Esophagus (tissue), 2 donors: ENCODE data around the gene TJP1. TPM values are rescaled to one million over a fixed set of nuclear protein-coding genes. Genes with fewer than 3 reads are reported as not detected.

Source experiments
- H3K27ac ChIP-seq, 2 donors: one replicate each; pipeline ENCODE4 v1.5.1; 2013; ENCODE audit warnings: low read depth in 2 of 2, mild to moderate bottlenecking in 2 of 2, inconsistent platforms in 1 of 2, low read length in 1 of 2, moderate library complexity in 1 of 2
- H3K27me3 ChIP-seq, 2 donors: one replicate each; pipeline ENCODE4 v1.6.1; 2013; ENCODE audit warnings: low read length in 2 of 2, control low read depth in 1 of 2, mild to moderate bottlenecking in 1 of 2; ENCODE audit not compliant: insufficient read depth in 2 of 2, control insufficient read depth in 1 of 2
- H3K36me3 ChIP-seq, 2 donors: one replicate each; pipeline ENCODE4 v1.6.1; 2013; ENCODE audit warnings: low read length in 1 of 2; ENCODE audit not compliant: control insufficient read depth in 2 of 2, insufficient read depth in 2 of 2
- H3K4me1 ChIP-seq, 2 donors: one replicate each; pipeline ENCODE4 v1.6.1; 2013; ENCODE audit warnings: low read length in 1 of 2; ENCODE audit not compliant: control insufficient read depth in 2 of 2, insufficient read depth in 2 of 2
- H3K4me3 ChIP-seq, 2 donors: one replicate each; pipeline ENCODE4 v1.5.1; 2013; ENCODE audit warnings: low read length in 2 of 2, mild to moderate bottlenecking in 2 of 2, low read depth in 1 of 2, moderate library complexity in 1 of 2
- H3K9me3 ChIP-seq, 2 donors: one replicate each; pipeline ENCODE4 v1.6.1; 2013; ENCODE audit warnings: mild to moderate bottlenecking in 2 of 2, low read depth in 1 of 2, low read length in 1 of 2, moderate library complexity in 1 of 2; ENCODE audit not compliant: control insufficient read depth in 2 of 2, insufficient read depth in 1 of 2
- WGBS, 2 donors: extraction: QIAGEN DNeasy Blood & Tissue Kit; methylation state at CpG; one replicate each; pipeline ENCODE4 v1.1.7; 2013; 5-methylcytosine and 5-hydroxymethylcytosine counted together
- polyA plus RNA-seq, 2 donors: library from polyadenylated mRNA; stranded (reverse); fragments of 200-250 nt; gene quantifications; one replicate each; pipeline ENCODE4 v1.2.3, GENCODE V29; 2013
- donor health status: healthy with polysubstance abuse.
- donor health status: Bipolar disorder and iron deficiency.

TJP1 gene
- polyA plus RNA-seq, 2 donors: 43.5 to 47.8 TPM

DNA sequence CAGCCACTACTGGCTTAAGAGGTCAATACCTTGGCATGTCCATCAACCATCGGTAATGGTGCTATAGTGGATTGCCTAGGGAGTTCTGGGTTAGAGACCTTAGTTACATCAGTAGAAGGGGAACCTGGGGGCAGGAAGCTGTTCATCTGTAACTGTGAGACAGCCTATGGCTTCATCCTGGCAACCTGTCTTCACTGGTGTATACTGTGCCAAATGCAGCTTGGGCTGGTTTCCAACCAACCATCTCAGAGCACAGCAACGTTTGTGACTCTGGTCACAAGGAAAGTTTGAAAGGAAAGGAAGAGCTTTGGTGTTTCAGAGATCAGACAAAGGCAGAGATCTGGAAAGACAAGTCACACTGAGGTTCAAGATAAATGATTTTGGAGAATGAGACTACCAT lies 93.8 kb downstream of the TJP1 start:
- WGBS, 2 donors: 55 to 57% methylated on average over 2 of the region's 2 CpGs
- Histone ChIP-seq H3K4me1 (no peaks in the 10 kb centered on the region), H3K9me3 (no peaks in the 10 kb centered on the region), H3K36me3 (peaks cover 3 to 21% of the 10 kb centered on the region in 2 donors), H3K27me3 (no peaks in the 10 kb centered on the region), H3K4me3 (no peak overlapping the region), H3K27ac (no peak overlapping the region)

DNA sequence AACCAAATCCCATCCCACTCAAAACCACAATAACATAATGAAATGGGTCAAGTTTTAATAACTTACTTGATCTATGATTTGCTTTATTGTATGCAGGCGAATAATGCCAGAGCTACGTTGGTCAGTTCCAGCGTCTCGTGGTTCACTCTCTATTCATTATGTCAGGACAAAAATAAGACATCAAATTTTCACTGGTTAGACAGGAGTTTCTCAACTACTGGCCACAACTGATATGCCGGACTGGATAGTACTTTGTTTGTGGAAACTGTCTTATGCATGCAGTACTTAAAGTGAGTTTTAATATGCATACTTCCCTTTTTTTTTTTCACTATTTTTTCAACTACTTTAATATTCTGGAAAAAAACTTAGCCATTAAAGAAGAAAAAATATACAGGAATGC lies 94.4 kb downstream of the TJP1 start:
- no peaks in the 10 kb centered on the region for H3K27me3 ChIP-seq
- WGBS, 2 donors: 91 to 93% methylated on average over 5 of the region's 5 CpGs
- no peaks in the 10 kb centered on the region for H3K9me3 ChIP-seq
- no peak overlapping the region for H3K27ac ChIP-seq
- H3K4me3 ChIP-seq: no peak overlapping the region
- H3K36me3 ChIP-seq: peaks cover 3 to 25% of the 10 kb centered on the region in 2 donors
- H3K4me1 ChIP-seq: no peaks in the 10 kb centered on the region

DNA sequence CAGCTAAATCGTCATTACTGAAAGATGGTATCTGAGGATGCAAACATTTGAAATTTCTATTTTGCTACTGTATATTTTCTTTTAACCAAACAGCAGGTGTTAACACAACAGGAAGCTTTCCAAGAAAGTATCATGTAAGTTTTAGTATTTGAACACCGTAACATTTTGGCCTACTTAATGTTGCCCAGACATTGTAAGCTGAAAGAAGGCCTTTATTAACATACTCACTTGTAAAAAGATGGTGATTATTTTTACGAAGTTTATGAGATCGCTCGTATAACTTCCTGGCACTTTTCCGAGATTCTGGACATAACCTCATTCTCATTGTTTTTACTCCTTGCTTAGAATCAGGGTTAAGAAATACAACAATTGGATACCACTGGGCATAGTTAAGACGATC lies 95.7 kb downstream of the TJP1 start:
- peaks cover 0 to 6% of the 10 kb centered on the region in 2 donors for H3K9me3 ChIP-seq
- no peak overlapping the region for H3K27ac ChIP-seq
- H3K4me1 ChIP-seq: no peaks in the 10 kb centered on the region
- 91 to 94% methylated on average over 7 of the region's 7 CpGs for WGBS, 2 donors
- no peaks in the 10 kb centered on the region for H3K27me3 ChIP-seq
- no peak overlapping the region for H3K4me3 ChIP-seq
- H3K36me3 ChIP-seq: peaks cover 9 to 26% of the 10 kb centered on the region in 2 donors

DNA sequence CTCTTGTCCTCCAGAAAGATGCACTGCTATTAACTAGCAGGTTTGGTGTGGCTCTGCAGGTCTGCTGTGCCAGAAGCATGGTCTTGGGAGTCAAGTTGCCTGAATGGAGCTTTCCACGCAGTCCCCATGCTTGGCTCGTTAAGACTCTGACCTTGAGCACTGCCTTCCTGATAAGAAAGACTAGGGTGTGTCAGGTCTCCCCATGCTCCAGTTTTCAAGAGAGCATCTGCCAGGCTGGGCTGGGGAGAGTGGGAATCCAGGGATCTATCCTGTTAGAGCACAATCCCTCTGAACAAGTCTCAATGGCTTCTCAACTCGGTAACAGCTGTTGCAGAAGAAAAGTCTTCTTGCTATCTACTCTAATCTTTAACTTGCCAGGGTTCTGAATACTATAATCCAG lies 98.2 kb downstream of the TJP1 start:
- Histone ChIP-seq H3K9me3 (peaks cover 0 to 6% of the 10 kb centered on the region in 2 donors), H3K4me1 (no peaks in the 10 kb centered on the region), H3K27me3 (no peaks in the 10 kb centered on the region), H3K36me3 (peaks cover 9 to 30% of the 10 kb centered on the region in 2 donors), H3K4me3 (no peak overlapping the region), H3K27ac (no peak overlapping the region)
- WGBS, 2 donors: 71 to 87% methylated on average over 3 of the region's 3 CpGs

DNA sequence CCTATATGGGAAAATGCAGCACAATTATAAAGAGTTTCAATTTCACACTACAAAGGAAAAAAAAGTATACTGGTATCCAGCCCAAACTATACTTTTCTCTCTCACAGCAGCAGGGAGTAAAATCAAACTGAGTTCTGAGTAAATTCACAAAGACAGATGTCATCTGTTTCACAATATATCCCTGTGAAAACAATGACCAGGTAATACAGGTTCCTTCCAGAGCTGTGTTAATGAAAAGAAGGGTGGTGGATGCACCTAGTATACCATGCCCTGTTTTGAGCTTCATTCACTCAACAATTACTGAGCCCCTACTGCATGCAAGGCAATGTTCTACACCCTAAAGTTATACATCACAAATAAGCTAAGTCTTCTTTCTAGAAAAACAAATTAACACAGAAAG lies 108.5 kb downstream of the TJP1 start:
- Histone ChIP-seq H3K4me3 (no peak overlapping the region), H3K36me3 (peaks cover 6 to 20% of the 10 kb centered on the region in 2 donors), H3K4me1 (peaks cover 0 to 3% of the 10 kb centered on the region in 2 donors), H3K9me3 (no peaks in the 10 kb centered on the region), H3K27ac (no peak overlapping the region), H3K27me3 (no peaks in the 10 kb centered on the region)

DNA sequence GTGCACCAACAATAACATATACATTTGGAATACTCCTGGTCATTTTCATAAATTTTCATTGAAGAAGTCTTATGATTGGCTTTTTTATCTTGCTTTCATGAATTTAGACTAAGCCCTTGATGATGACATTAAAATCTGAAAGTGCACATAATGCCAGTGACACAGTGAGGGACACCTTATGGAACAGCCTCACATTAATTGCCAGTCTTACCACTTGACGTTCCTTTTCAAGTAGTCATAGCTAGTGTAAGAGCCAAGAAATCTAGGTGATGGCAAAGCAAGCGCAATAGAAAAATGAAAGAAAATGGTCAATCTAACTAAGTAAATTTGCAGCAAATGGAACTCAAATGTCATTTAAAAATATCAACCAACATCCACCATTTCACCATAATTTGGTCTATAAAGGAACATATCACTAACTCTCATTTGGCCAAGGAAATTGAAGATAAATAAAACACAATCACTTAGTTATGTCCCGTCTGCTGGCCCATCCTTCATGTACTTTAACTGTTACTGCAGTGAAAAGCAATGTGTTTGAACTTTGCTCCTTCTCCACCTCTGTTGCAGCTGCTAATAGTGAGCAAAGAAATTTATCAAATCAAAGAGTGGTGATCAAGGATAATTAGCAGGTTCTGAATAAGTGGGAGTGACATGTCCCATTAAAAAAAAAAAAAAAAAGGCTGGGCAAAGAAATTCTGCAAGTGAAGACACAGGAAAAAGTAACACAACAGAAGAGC lies 110.0 kb downstream of the TJP1 start:
- WGBS, 2 donors: 82 to 91% methylated on average over 3 of the region's 3 CpGs
- Histone ChIP-seq H3K36me3 (peaks cover 2 to 14% of the 10 kb centered on the region in 2 donors), H3K27ac (no peak overlapping the region), H3K4me3 (no peak overlapping the region), H3K9me3 (no peaks in the 10 kb centered on the region), H3K27me3 (no peaks in the 10 kb centered on the region), H3K4me1 (no peaks in the 10 kb centered on the region)

DNA sequence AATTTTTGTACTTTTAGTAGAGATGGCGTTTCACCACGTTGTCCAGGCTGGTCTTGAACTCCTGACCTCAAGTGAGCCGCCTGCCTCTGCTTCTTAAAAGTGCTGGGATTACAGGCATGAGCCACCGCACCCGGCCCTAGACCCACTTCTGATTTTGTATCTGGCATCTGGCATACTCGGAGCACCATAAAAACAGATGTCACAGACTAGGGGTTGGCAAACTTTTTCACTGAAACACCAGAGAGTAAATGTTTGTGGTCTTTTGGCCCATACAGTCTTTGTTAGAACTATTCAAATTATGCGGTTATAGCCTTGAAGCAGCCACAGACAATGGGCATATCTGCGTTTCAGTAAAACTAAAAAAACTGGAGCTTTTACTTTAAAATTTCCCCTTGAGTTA lies 110.7 kb downstream of the TJP1 start:
- 82 to 84% methylated on average over 8 of the region's 8 CpGs for WGBS, 2 donors
- H3K4me3 ChIP-seq: no peak overlapping the region
- H3K27ac ChIP-seq: no peak overlapping the region
- H3K27me3 ChIP-seq: no peaks in the 10 kb centered on the region
- H3K36me3 ChIP-seq: peaks cover 2 to 20% of the 10 kb centered on the region in 2 donors
- no peaks in the 10 kb centered on the region for H3K9me3 ChIP-seq
- H3K4me1 ChIP-seq: no peaks in the 10 kb centered on the region

DNA sequence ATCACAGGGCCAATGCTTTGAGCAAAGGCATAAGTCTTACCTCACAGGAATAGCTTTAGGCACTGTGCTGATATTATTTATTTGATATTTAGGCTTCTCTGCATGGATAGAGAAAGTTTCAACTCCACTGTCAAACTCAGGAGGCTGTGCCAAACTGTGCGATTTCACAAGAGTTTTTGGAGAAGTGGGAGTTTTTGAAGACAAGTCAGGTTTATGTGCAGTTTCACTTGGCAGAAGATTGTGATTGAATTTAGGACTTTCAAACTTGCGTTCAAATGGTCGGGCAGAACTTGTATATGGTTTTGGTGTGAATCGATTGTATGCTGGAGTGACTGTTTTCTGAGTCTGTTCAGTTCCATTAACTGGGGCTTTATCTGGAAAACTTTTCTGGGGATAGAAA lies 113.7 kb downstream of the TJP1 start:
- 90 to 92% methylated on average over 4 of the region's 4 CpGs for WGBS, 2 donors
- H3K36me3 ChIP-seq: peaks cover 5 to 26% of the 10 kb centered on the region in 2 donors
- H3K27me3 ChIP-seq: no peaks in the 10 kb centered on the region
- H3K4me3 ChIP-seq: no peak overlapping the region
- no peaks in the 10 kb centered on the region for H3K4me1 ChIP-seq
- no peaks in the 10 kb centered on the region for H3K9me3 ChIP-seq
- no peak overlapping the region for H3K27ac ChIP-seq

DNA sequence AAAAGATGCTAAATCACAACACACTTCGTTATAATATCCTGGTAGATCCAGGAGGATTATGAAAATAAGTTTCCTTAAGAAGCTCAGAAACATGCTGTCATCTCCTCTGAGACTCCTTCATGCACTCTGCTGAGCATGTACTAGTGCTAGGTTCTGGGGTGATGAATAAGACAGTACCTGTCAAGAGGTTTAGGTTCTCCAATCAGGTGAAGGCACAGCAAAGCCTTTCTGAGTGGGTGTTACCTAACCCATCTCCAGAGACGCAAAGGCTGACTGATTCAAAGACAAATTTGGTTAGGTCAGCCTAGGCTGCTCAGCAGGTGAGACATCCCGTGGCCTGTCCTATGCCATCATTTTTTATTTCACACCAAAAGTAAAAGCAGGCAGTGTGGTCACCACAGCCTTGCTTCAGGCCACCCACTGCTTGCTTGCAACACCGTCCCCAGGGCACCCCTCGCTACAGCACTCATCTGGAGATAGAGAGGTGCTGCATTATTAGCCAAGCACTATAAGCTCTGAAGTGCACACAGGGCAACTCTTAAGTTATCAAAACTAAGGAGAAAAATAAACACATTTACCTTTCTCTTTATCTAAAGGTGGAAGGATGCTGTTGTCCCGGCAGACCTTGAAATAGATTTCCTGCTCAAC lies 117.2 kb downstream of the TJP1 start:
- 84 to 85% methylated on average over 6 of the region's 6 CpGs for WGBS, 2 donors
- H3K4me1 ChIP-seq: no peaks in the 10 kb centered on the region
- H3K27me3 ChIP-seq: no peaks in the 10 kb centered on the region
- no peaks in the 10 kb centered on the region for H3K9me3 ChIP-seq
- no peak overlapping the region for H3K4me3 ChIP-seq
- peaks cover 5 to 22% of the 10 kb centered on the region in 2 donors for H3K36me3 ChIP-seq
- H3K27ac ChIP-seq: no peak overlapping the region

DNA sequence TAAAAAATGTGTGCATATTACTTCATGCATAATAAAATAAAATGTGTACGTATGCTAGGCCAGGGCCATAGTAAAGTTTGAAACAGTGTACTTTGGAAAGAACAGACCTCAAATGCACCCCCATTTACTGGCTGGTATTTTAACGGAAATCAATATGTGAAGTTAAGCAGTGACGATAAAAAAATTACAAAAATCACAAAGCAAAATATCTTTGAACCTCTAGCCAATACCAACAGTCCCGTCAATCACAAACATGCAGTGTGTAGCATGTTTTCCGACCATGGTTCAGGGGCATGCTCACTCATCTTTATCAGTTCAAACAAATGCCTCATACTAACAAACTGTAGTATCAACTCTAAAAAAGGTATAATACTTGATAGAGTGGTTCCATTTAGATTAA lies 121.1 kb downstream of the TJP1 start:
- H3K27me3 ChIP-seq: no peaks in the 10 kb centered on the region
- no peak overlapping the region for H3K4me3 ChIP-seq
- 75 to 92% methylated on average over 5 of the region's 5 CpGs for WGBS, 2 donors
- H3K27ac ChIP-seq: no peak overlapping the region
- H3K36me3 ChIP-seq: peaks cover 8 to 20% of the 10 kb centered on the region in 2 donors
- H3K4me1 ChIP-seq: no peaks in the 10 kb centered on the region
- H3K9me3 ChIP-seq: no peaks in the 10 kb centered on the region
